ENCODE results near the gene SYNPO.

The SYNPO gene

GRCh38 chr5:150642991-150643710, 2.7 kb downstream of the SYNPO start:
- ChIA-PET POLR2A (interaction anchor here (0.6 to 1.0 kb wide), 3 partner anchors 10 to 197 kb away, joined by 4 to 5 read pairs (median 4); no protein-coding TSS in a partner anchor), CTCF (interaction anchor here (0.7 to 8.4 kb wide), 10 partner anchors 10 to 184 kb away, joined by 3 to 111 read pairs (median 6); no protein-coding TSS in a partner anchor)
- TF ChIP-seq CTCF (IDR thresholded peaks at IDR 0.05; ENCODE audit: insufficient read depth, low read length, missing control alignments), result no peak
- DNase-seq (ENCODE audit: low read depth, low spot score), result no peak
- peak overlapping the region; percentile 76 for H3K4me3 ChIP-seq (ENCODE audit: low read depth, low read length)

GRCh38 chr5:150644058-150644457, 3.6 kb downstream of the SYNPO start:
- CTCF ChIA-PET, result interaction anchor here (1.0 to 8.4 kb wide), 5 partner anchors 9 to 185 kb away, joined by 3 to 111 read pairs (median 10); no protein-coding TSS in a partner anchor
- POLR2A ChIA-PET, result interaction anchor here (1.8 kb wide), 1 partner anchor 9 kb away, joined by 5 read pairs; no protein-coding TSS in a partner anchor
- no peak overlapping the region for H3K4me3 ChIP-seq (ENCODE audit: low read depth, low read length)
- DNase-seq (ENCODE audit: low read depth, low spot score), result no peak
- no peak for TF ChIP-seq CTCF (IDR thresholded peaks at IDR 0.05; ENCODE audit: insufficient read depth, low read length, missing control alignments)

- no peak overlapping the region for H3K4me3 ChIP-seq (ENCODE audit: low read depth, low read length)
- no peak for DNase-seq (ENCODE audit: low read depth, low spot score)
- no peak for TF ChIP-seq CTCF (IDR thresholded peaks at IDR 0.05; ENCODE audit: insufficient read depth, low read length, missing control alignments)
- ChIA-PET CTCF (interaction anchor here (1.0 to 8.4 kb wide), 6 partner anchors 9 to 186 kb away, joined by 3 to 111 read pairs (median 8); partner anchors contain the start of gene MYOZ3), POLR2A (interaction anchor here (0.7 to 1.8 kb wide), 2 partner anchors 9 to 15 kb away, joined by 3 to 5 read pairs; no protein-coding TSS in a partner anchor)
Measured at GRCh38 chr5:150644514-150644913, 4.1 kb downstream of the SYNPO start.

- POLR2A ChIA-PET, result interaction anchor here (0.7 to 1.8 kb wide), 2 partner anchors 8 to 14 kb away, joined by 3 to 5 read pairs; no protein-coding TSS in a partner anchor
- DNase-seq (ENCODE audit: low read depth, low spot score), result peak; percentile 79
- CTCF ChIA-PET, result interaction anchor here (1.0 to 8.4 kb wide), 6 partner anchors 8 to 186 kb away, joined by 3 to 111 read pairs (median 8); partner anchors contain the start of gene MYOZ3
- no peak overlapping the region for H3K4me3 ChIP-seq (ENCODE audit: low read depth, low read length)
- no peak for TF ChIP-seq CTCF (IDR thresholded peaks at IDR 0.05; ENCODE audit: insufficient read depth, low read length, missing control alignments)
Measured at GRCh38 chr5:150645070-150645700, 4.7 kb downstream of the SYNPO start.

- H3K4me3 ChIP-seq (ENCODE audit: low read depth, low read length), result no peak overlapping the region
- POLR2A ChIA-PET, result no interaction called here
- CTCF ChIA-PET, result interaction anchor here (1.1 to 18.8 kb wide), 4 partner anchors 10 to 85 kb away, joined by 3 to 366 read pairs (median 4); no protein-coding TSS in a partner anchor
- DNase-seq (ENCODE audit: low read depth, low spot score), result no peak
- TF ChIP-seq CTCF (IDR thresholded peaks at IDR 0.05; ENCODE audit: insufficient read depth, low read length, missing control alignments), result no peak
Measured at GRCh38 chr5:150647275-150648251, 7.1 kb downstream of the SYNPO start.
